GM19328 (cell line): ENCODE data around the gene CCDC102A.

ENCODE experiments used
- ATAC-seq: cut with Tn5 transposase; IDR thresholded peaks from one replicate; pipeline ENCODE4 v1.9.1; 2021; ENCODE audit warnings: mild to moderate bottlenecking, moderate library complexity; ENCODE audit not compliant: unreplicated experiment

CCDC102A gene

GRCh38 chr16:57462978-57463362 is 73.4 kb downstream of the CCDC102A start:
- no peak for ATAC-seq

- ATAC-seq, result peak; percentile 91
Observed at GRCh38 chr16:57462209-57462977, 74.0 kb downstream of the CCDC102A start, which contains the start of gene POLR2C. Gene POLR2C, plus strand, starts transcription at chr16:57462679. Its CDS starts 46 bp downstream, at chr16:57462725.
